DMS114 treated with DMSO at 0.1 percent for 48 hours (cell line): Measurements from ENCODE around the gene SMYD4.
"Not testable (repeated sequence)": the region's sequence is repeated elsewhere in the genome, so short reads cannot be mapped to it uniquely, and the experiment has no call there.

Experiments
- DNase-seq: peaks from one replicate; lab custom pipeline; 2025; ENCODE audit not compliant: unreplicated experiment; lab: John Stamatoyannopoulos, UW

SMYD4 gene

DNA sequence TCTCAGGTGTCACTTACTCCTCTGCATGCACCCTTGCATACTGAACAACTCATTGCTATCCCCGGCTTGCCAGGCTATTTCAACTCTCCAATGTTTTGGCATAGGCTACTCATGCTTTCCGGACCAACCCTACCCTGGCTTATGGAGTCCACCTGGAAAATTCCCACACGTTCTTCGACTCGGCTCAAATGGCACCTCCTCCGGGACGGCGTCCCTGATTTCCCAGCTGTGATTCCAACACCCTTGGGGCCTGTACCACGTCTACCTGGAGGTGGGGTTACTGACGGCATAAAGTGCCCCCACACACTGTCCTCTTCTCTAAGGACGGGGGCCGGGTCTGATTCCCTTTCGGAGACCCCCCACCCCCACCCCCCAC, 498 bp downstream of the SMYD4 start:
- DNase-seq = no peak

DNA sequence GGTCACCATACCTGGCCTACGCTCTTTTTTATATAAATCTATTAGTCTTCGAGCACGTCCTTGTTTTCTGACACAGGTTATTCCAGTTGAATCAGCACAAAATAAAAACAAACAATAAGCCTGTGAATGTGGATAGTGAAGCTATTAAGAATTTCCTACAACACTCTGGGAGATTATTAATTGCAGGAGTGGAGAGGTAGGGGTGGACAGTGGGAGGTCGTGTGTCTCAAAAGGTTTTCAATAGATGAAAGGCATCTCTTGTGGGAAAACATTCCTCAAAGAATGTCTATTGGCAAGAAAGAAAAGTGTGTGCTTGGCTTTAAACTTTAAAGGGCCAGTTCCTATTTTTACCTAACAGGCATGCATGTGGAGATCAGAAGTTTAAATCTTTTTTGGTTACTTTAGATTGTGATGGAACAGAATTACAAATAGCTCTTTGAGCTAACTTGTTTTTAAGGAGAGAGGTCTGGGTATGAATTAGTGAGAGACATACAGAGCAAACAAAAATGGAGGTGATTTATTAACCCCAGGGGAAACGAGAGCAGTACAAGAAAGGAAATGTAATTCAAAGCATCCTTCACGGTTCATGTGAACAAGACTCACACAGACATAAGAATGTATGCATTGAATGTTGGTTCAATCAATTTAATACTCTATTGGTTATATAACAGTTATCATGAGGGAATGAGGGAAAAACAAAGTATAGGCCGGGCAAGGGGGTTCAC, 9.0 kb downstream of the SMYD4 start:
- DNase-seq = no peak

DNA sequence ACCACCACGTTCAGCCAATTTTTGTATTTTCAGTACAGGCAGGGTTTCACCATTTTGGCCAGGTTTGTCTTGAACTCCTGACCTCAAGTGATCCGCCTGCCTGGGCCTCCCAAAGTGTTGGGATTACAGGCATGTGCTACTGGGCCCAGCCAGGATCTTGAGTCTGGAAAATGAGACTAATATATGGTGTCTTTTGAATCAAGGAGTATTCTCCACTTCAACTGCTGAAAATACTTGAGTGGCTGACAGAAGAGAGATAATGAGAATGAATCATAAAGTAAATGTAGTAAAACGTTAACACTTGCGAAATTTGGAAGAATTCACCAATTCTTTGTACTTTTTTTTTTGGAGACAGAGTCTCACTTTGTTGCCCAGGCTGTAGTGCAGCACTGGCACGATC, 16.6 kb downstream of the SMYD4 start:
- DNase-seq = no peak

DNA sequence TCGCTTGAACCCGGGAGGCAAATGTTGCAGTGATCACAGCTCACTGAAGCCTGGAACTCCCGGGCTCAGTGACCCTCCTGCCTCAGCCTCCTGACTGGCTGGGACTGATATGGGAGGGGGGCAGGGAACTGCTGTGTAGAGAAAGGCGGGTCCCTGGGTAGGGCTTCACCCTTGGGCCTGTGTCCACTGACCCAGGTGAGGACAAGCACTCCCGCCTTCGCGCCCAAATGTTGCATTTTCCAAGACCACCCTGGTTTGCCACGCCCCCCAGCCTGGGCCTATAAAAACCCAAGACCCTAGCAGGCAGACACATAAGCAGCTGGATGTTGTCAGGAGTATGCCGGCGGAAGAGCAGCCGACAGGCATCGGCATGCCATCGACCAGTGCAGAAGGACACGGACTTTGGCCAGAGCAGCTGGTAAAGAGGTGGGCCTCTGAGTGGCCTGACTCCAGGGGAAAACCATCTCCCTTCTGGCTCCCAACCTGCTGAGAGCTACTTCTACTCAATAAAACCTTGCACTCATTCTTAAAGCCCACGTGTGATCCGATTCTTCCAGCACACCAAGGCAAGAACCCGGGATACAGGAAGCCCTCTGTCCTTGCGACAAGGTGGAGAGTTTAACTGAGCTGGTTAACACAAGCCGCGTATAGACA, 19.1 kb downstream of the SMYD4 start:
- no peak for DNase-seq

GRCh38 chr17:1809815-1810214, 19.9 kb downstream of the SMYD4 start:
- not testable (repeated sequence) for DNase-seq

GRCh38 chr17:1808644-1809043, 21.1 kb downstream of the SMYD4 start:
- DNase-seq = no peak

DNA sequence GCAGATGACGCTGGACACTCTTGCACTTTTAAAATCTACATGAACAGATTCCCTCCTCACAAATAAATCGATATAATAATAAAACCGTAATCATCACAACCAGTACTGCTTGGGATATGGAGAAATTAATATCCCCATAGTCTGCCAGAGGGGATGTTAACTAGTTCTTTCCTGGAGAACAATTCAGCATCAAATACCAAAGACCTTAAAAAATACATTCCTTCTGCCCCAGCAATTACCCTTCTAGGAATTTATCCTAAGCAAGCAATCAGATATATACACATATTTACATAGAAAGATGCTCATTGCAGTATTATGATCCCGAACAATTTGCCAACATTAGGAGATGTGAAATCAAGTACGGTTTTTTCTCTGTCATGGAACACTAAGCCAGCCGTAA, 21.8 kb downstream of the SMYD4 start:
- no peak for DNase-seq

GRCh38 chr17:1803280-1803679, 26.4 kb downstream of the SMYD4 start:
- DNase-seq = no peak

DNA sequence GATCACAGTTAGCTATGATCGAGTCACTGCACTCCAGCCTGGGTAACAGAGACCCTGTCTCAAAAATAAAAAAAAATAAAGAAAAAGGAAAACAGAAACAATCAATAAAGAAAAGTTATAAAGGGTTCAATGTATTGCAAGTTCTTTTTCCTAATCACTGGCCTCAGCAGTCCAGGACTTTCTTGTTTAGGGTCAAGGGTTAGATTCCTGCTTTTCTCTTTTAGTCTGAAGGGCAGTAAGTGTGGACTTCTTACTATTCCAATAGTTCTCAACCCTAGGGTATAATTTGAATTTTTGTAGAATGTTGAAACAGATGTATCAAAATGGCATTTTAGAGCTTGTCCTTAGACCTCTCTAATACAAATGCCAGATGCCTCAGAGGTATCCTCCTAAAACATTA, 27.3 kb downstream of the SMYD4 start:
- DNase-seq = no peak

- no peak for DNase-seq
Observed at GRCh38 chr17:1800712-1801111, 29.0 kb downstream of the SMYD4 start.

- no peak for DNase-seq
Observed at GRCh38 chr17:1800240-1800639, 29.5 kb downstream of the SMYD4 start.

GRCh38 chr17:1797846-1798245, 31.9 kb downstream of the SMYD4 start:
- not testable (repeated sequence) for DNase-seq

DNA sequence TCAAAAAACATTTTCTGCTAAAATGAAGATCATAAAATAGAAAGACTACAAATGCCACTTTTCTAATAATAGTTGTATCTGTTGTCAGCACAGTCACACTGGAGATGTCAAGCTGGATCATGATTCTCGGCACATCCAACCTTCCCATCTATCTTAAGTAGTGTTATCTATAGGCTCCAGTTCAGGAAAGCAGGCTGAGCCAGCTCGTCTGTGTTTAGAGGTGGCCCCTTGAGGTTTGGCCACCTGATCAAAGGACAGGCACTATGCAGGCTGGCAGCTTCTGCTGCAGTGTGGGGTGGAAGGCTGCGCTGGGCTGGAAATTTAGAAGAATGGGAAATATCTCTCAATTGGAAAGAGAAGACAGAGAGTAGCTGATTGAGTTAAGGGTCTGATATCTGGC, 32.4 kb downstream of the SMYD4 start:
- DNase-seq = no peak

GRCh38 chr17:1796800-1797199, 32.9 kb downstream of the SMYD4 start:
- DNase-seq = no peak

DNA sequence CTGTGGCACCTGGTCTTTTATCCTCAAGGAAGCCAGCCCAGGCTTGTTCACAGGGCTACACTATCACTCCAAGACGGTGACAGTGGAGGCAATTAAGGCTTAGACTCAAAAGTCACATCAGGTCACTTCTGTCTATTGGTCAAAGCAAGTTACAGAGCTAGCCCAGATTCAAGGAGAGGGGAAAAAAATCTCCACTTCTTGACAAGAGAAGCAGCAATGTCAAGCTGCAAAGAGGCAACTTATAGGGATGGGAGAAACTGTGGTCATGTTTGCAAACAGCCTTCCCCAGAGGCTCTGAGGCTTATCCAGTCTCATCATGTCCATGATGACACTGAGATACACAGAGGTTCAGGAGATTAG, 36.3 kb downstream of the SMYD4 start:
- DNase-seq = no peak

GRCh38 chr17:1792495-1793446, 36.9 kb downstream of the SMYD4 start:
- no peak for DNase-seq

GRCh38 chr17:1789936-1790335, 39.8 kb downstream of the SMYD4 start:
- no peak for DNase-seq

DNA sequence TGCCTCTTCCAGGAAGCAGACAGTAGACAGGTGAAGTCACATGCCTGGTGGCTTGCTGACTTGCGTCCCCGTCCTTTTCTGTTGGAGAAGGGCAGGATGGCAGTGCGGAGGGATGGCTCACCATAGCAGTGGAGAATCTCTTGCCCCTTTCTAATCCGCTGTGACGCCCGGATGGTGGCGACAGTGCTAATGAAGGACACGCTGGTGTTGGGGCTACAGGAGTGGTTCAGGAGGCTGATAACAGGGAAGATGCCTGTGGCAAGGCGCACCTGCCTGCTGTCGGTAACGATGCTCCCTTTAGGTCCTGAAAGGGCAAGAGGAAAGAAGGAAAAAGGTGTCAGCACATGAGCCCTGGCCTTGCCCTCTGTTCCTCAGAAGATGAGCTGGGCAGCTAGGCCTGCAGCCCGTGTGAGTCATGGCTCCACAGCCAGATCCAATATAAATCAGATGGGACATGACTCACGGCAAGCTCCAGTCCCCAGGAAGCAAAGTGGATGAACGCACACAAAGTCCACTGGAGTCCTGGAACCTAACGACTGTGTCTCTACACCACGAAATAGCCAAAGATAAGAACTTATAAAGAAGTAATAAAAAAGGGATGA, 42.3 kb downstream of the SMYD4 start:
- no peak for DNase-seq

DNA sequence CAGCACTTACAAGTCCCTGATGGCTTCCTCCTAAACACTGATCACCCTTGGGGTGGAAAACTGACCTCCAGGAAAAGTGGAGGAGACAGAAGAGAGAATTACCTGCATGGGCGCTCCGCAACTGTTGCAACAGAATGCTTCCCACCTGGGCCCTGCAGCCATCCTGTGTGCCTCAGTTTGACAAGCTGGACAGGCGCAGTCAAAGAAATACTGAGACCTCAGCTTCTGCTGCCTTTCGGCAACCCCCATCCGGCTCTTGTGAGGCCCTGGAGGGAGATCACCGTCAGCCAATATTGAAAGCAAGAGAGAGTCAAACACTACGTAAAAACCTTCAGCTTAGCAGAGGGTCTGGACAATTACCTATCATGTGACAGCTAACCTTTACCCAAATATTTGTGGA, 43.0 kb downstream of the SMYD4 start:
- DNase-seq = no peak

- no peak for DNase-seq
Observed at GRCh38 chr17:1785930-1786329, 43.8 kb downstream of the SMYD4 start.

DNA sequence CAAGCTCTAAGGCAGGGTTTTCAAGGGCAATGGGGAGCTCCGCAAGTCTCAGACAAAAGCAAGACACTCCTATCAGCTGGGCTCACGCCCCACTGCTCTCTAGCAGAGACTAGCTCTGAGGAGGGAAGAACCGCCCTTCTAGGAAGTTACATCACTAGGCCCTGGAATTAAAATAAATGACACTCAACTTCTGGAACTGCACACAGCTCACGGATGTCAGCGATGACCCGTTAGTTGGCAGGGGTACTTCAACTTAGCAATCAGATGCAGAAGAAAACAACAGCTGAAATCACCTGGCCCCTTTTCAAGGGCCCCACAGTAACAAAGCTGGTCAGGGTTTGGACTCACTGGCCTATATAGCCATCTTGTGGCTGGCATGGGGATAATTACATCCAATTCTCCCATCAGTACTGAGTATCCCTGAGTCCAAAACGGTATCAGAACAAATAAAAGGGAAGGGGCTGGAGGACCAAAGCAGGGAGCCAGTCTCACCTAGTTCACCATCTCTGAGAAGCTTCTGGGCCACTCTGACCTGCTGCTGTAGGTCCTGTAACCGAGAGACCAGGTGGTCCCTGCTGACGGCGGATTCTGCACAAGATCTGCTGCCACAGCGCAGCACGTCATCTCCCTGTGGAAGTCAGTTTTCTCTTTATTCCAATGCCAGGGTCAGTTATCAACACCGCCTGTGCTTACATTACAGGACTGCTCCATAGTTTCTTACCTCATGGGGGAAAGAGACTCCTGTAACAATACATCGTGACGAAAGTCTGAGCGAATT, 45.7 kb downstream of the SMYD4 start:
- DNase-seq = peak; percentile 12
